ENCODE measurements around the gene RHO. TPM values are rescaled to one million over a fixed set of nuclear protein-coding genes. Genes with fewer than 3 reads are reported as not detected.

The RHO gene
- total RNA-seq, 1 experiment from 2014 or later = not detected

DNA sequence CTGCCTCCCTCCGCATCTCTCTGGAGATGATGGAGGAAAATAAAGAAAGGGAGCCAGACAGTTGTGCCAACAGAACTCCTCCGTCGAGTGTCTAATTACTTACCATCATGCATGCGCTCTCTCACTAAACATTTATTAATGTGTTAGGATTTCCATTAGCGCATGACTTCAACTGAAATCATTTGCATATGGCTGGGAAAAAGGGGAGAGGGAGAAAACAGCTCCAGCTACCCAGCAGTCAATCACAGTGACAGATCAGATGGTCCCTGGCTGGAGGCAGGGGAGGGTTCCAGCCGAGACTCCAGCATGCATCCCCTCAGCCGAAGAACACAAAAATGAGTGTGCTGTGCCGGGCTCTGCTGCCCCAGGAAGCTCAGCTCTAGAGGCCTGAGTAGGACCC is 6.8 kb upstream of the RHO start:
- H3K4me1 ChIP-seq (ENCODE audit: control insufficient read depth, insufficient read depth, low read length) = no peaks in the 10 kb centered on the region
- BruUV-seq (replicated peaks) = no TSS peak
- no peaks in the 10 kb centered on the region for H3K9me3 ChIP-seq (ENCODE audit: control insufficient read depth, insufficient read depth, low read depth, low read length)
- in situ Hi-C loops (cut with HindIII; ENCODE audit: low pct_unique_long_range_greater_than_20kb, low sequenced_read_pairs) (no loop called here), intact Hi-C loops (cut with micrococcal nuclease; ENCODE audit: unreplicated experiment) (no loop called here)
- no peaks in the 10 kb centered on the region for H3K36me3 ChIP-seq (ENCODE audit: control insufficient read depth, insufficient read depth, low read length)
- no peak overlapping the region for H3K4me3 ChIP-seq (ENCODE audit: low read depth in 2 of 2, low read length in 2 of 2)
- DNase-seq (ENCODE audit: low read depth, low spot score) (no peak), ATAC-seq (no peak)
- H3K27ac ChIP-seq (ENCODE audit: low read length) = no peak overlapping the region
- H3K27me3 ChIP-seq (ENCODE audit: control insufficient read depth, insufficient read depth, low read length) = no peaks in the 10 kb centered on the region
- no peak for TF ChIP-seq SIN3A (IDR thresholded peaks at IDR 0.05; ENCODE audit: borderline replicate concordance, insufficient read depth, low read depth, low read length)
- TF ChIP-seq, protein P1, sequence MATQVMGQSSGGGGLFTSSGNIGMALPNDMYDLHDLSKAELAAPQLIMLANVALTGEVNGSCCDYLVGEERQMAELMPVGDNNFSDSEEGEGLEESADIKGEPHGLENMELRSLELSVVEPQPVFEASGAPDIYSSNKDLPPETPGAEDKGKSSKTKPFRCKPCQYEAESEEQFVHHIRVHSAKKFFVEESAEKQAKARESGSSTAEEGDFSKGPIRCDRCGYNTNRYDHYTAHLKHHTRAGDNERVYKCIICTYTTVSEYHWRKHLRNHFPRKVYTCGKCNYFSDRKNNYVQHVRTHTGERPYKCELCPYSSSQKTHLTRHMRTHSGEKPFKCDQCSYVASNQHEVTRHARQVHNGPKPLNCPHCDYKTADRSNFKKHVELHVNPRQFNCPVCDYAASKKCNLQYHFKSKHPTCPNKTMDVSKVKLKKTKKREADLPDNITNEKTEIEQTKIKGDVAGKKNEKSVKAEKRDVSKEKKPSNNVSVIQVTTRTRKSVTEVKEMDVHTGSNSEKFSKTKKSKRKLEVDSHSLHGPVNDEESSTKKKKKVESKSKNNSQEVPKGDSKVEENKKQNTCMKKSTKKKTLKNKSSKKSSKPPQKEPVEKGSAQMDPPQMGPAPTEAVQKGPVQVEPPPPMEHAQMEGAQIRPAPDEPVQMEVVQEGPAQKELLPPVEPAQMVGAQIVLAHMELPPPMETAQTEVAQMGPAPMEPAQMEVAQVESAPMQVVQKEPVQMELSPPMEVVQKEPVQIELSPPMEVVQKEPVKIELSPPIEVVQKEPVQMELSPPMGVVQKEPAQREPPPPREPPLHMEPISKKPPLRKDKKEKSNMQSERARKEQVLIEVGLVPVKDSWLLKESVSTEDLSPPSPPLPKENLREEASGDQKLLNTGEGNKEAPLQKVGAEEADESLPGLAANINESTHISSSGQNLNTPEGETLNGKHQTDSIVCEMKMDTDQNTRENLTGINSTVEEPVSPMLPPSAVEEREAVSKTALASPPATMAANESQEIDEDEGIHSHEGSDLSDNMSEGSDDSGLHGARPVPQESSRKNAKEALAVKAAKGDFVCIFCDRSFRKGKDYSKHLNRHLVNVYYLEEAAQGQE (IDR thresholded peaks at IDR 0.05; ENCODE audit: insufficient read depth in 1 of 2, low read depth in 2 of 2, low read length in 1 of 2) = no peak
- TF ChIP-seq POLR2AphosphoS5 (IDR thresholded peaks at IDR 0.05; ENCODE audit: low read depth, low read length) = no peak
- TF ChIP-seq, protein P2, sequence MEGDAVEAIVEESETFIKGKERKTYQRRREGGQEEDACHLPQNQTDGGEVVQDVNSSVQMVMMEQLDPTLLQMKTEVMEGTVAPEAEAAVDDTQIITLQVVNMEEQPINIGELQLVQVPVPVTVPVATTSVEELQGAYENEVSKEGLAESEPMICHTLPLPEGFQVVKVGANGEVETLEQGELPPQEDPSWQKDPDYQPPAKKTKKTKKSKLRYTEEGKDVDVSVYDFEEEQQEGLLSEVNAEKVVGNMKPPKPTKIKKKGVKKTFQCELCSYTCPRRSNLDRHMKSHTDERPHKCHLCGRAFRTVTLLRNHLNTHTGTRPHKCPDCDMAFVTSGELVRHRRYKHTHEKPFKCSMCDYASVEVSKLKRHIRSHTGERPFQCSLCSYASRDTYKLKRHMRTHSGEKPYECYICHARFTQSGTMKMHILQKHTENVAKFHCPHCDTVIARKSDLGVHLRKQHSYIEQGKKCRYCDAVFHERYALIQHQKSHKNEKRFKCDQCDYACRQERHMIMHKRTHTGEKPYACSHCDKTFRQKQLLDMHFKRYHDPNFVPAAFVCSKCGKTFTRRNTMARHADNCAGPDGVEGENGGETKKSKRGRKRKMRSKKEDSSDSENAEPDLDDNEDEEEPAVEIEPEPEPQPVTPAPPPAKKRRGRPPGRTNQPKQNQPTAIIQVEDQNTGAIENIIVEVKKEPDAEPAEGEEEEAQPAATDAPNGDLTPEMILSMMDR (IDR thresholded peaks at IDR 0.05) = no peak
- TF ChIP-seq TCF7L2 (IDR thresholded peaks at IDR 0.05; ENCODE audit: low read depth, low read length) = no peak
- ChIA-PET POLR2A (no interaction called here), CTCF (no interaction called here)

DNA sequence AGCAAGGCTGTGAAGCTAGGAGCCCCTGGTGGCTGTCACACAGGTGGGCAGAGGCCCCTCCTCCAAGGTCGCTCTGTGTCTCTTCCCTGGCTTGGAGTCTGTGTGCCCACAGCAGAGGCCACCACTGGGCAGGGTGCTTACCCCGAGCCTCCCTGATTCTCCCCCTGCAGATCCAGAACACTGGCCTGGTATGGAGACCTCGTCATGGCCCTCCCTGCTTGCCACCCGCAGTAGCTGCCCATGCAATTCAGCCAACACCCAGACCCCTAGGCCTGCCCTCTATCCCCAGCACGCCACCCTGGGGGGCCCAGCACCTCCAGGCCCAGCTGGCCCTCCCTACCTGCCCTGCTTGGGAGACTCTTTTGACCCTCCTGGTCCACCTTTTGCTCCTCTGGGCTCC is 5.5 kb upstream of the RHO start:
- Histone ChIP-seq H3K4me1 (ENCODE audit: control insufficient read depth, insufficient read depth, low read length) (no peaks in the 10 kb centered on the region), H3K9me3 (ENCODE audit: control insufficient read depth, insufficient read depth, low read depth, low read length) (no peaks in the 10 kb centered on the region), H3K4me3 (ENCODE audit: low read depth in 2 of 2, low read length in 2 of 2) (no peak overlapping the region), H3K36me3 (ENCODE audit: control insufficient read depth, insufficient read depth, low read length) (no peaks in the 10 kb centered on the region), H3K27me3 (ENCODE audit: control insufficient read depth, insufficient read depth, low read length) (no peaks in the 10 kb centered on the region), H3K27ac (ENCODE audit: low read length) (no peak overlapping the region)
- in situ Hi-C loops (cut with HindIII; ENCODE audit: low pct_unique_long_range_greater_than_20kb, low sequenced_read_pairs) = no loop called here
- BruUV-seq (replicated peaks) = no TSS peak
- DNase-seq (ENCODE audit: low read depth, low spot score) (no peak), ATAC-seq (no peak)
- TF ChIP-seq SIN3A (IDR thresholded peaks at IDR 0.05; ENCODE audit: borderline replicate concordance, insufficient read depth, low read depth, low read length) (no peak), POLR2AphosphoS5 (IDR thresholded peaks at IDR 0.05; ENCODE audit: low read depth, low read length) (no peak), TCF7L2 (IDR thresholded peaks at IDR 0.05; ENCODE audit: low read depth, low read length) (no peak)
- TF ChIP-seq, protein P2 (IDR thresholded peaks at IDR 0.05) = no peak
- TF ChIP-seq, protein P1 (IDR thresholded peaks at IDR 0.05; ENCODE audit: insufficient read depth in 1 of 2, low read depth in 2 of 2, low read length in 1 of 2) = no peak
- intact Hi-C loops (cut with micrococcal nuclease; ENCODE audit: unreplicated experiment) = no loop called here
- ChIA-PET CTCF (interaction anchor here (0.5 kb wide), 1 partner anchor 306 kb away, joined by 6 read pairs; no protein-coding TSS in a partner anchor), POLR2A (interaction anchor here (0.5 kb wide), 1 partner anchor 84 kb away, joined by 3 read pairs; no protein-coding TSS in a partner anchor)

Data from Panc1 (cell line).